GM18498 (cell line): ENCODE measurements around the gene ABCA6.

Experiments
- ATAC-seq: cut with Tn5 transposase; IDR thresholded peaks from one replicate; pipeline ENCODE4 v1.9.1; 2021; ENCODE audit warnings: mild to moderate bottlenecking, moderate library complexity; ENCODE audit not compliant: unreplicated experiment

The ABCA6 gene

GRCh38 chr17:69056179-69056823, 85.4 kb downstream of the ABCA6 start:
- no peak for ATAC-seq

- ATAC-seq, result no peak
Observed at GRCh38 chr17:69055334-69055733, 86.4 kb downstream of the ABCA6 start.

- ATAC-seq, result no peak
Observed at GRCh38 chr17:69050999-69051775, 90.5 kb downstream of the ABCA6 start.

- ATAC-seq, result no peak
Observed at GRCh38 chr17:69048634-69049033, 93.1 kb downstream of the ABCA6 start.

GRCh38 chr17:69047368-69048263, 94.1 kb downstream of the ABCA6 start:
- no peak for ATAC-seq

- ATAC-seq, result no peak
Observed at GRCh38 chr17:69046121-69046807, 95.4 kb downstream of the ABCA6 start.

GRCh38 chr17:69045646-69046045, 96.0 kb downstream of the ABCA6 start:
- ATAC-seq, result no peak

GRCh38 chr17:69044371-69044770, 97.3 kb downstream of the ABCA6 start:
- no peak for ATAC-seq

- no peak for ATAC-seq
Observed at GRCh38 chr17:69043098-69043734, 98.5 kb downstream of the ABCA6 start.

GRCh38 chr17:69042308-69042707, 99.4 kb downstream of the ABCA6 start:
- no peak for ATAC-seq

GRCh38 chr17:69031839-69032238, 109.9 kb downstream of the ABCA6 start:
- no peak for ATAC-seq

GRCh38 chr17:69030169-69030568, 111.5 kb downstream of the ABCA6 start:
- ATAC-seq, result no peak
